Mammary epithelial cell (primary cell): Measurements from ENCODE around the gene MAN2B2.

Experiments used
- EZH2 ChIP-seq: IDR thresholded peaks from 2 replicates; pipeline ENCODE4 v1.6.1; 2012; ENCODE audit warnings: low read length, inconsistent platforms, borderline replicate concordance
- TF ChIP-seq, protein P1 (sequence below), 2 donors: IDR thresholded peaks in 1 of 2; conservative IDR thresholded peaks in 1 of 2; 2 replicates each; pipeline ENCODE4 v1.5.1; 2011 to 2012; ENCODE audit warnings: inconsistent platforms in 2 of 2, low read length in 2 of 2, mild to moderate bottlenecking in 2 of 2, control low read depth in 1 of 2, low read depth in 1 of 2; ENCODE audit not compliant: insufficient read depth in 1 of 2; ENCODE audit errors: extremely low read depth in 1 of 2

DNA sequence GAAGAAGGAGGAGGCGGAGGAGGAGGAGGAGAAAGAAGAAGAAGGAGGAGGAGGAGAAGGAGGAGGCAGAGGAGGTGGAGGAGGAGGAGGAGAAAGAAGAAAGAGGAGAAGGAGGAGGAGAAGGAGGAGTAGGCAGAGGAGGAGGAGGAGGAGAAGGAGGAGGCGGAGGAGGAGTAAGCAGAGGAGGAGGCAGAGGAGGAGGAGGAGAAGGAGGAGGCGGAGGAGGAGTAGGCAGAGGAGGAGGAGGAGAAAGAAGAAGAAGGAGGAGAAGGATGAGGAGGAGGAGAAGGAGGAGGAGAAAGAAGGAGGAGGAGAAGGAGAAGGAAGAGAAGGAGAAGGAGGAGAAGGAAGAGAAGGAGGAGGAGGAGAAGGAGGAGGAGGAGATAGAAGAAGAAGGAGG lies 85.4 kb downstream of the MAN2B2 start:
- TF ChIP-seq, protein P1, sequence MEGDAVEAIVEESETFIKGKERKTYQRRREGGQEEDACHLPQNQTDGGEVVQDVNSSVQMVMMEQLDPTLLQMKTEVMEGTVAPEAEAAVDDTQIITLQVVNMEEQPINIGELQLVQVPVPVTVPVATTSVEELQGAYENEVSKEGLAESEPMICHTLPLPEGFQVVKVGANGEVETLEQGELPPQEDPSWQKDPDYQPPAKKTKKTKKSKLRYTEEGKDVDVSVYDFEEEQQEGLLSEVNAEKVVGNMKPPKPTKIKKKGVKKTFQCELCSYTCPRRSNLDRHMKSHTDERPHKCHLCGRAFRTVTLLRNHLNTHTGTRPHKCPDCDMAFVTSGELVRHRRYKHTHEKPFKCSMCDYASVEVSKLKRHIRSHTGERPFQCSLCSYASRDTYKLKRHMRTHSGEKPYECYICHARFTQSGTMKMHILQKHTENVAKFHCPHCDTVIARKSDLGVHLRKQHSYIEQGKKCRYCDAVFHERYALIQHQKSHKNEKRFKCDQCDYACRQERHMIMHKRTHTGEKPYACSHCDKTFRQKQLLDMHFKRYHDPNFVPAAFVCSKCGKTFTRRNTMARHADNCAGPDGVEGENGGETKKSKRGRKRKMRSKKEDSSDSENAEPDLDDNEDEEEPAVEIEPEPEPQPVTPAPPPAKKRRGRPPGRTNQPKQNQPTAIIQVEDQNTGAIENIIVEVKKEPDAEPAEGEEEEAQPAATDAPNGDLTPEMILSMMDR (conservative IDR thresholded peaks at IDR 0.05 in 1 of 2, IDR thresholded peaks at IDR 0.05 in 1 of 2; ENCODE audit: extremely low read depth in 1 of 2, insufficient read depth in 1 of 2, low read depth in 1 of 2, low read length in 2 of 2), result no peak
- TF ChIP-seq EZH2, result no peak
